ENCODE results near the gene ATAD3B.

Gene ATAD3B

GRCh38 chr1:1536019-1536937, 64.7 kb downstream of the ATAD3B start:
- no peak for DNase-seq

GRCh38 chr1:1536938-1537546, 65.5 kb downstream of the ATAD3B start:
- no peak for DNase-seq

- DNase-seq, result no peak
Observed at GRCh38 chr1:1537626-1538250, 66.2 kb downstream of the ATAD3B start.

GRCh38 chr1:1538334-1538733, 66.8 kb downstream of the ATAD3B start:
- DNase-seq, result no peak

GRCh38 chr1:1538989-1539309, 67.4 kb downstream of the ATAD3B start:
- no peak for DNase-seq

DNA sequence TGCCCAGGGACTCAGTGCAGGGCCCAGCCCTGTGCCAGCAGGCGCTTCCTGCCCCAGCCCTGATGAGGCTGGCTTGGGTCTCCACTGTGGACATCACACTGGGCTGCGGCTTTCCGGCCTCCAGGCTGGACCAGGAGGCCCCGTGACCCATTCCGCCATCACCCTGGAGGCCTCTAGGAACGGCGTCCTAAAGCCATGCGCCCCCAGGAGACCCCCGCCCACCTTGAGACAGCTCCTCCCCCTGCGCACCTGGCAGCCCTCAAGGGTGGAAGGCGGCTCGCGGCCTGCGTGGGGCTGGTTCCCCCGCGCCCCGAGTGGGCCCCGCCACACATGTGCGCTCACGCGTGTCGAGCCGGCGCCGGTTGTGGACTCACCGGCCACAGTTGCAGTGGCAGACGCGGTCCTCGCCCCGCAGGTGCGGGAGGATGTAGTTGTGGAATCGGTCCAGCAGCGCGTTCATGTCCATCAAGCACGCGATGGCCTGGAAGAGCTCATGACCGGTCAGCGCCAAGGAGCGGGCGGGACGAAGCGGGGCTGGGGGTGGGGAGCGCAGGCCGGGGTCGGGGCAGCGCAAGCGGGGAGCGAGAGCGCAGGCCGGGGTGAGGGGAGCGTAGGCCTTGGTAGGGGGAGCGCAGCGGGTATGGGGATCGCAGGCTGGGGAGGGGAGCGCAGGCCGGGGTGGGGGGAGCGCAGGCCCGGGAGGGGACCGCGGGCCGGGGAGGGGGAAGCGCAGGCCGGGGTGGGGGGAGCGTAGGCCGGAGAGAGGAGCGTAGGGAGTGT, 67.9 kb downstream of the ATAD3B start:
- no peak for DNase-seq

GRCh38 chr1:1540090-1540817, 68.7 kb downstream of the ATAD3B start, which contains the start of gene TMEM240:
TSS of gene TMEM240 (minus strand) at chr1:1540624. CDS start at chr1:1540346, 278 bp downstream.
- DNase-seq, result no peak

DNA sequence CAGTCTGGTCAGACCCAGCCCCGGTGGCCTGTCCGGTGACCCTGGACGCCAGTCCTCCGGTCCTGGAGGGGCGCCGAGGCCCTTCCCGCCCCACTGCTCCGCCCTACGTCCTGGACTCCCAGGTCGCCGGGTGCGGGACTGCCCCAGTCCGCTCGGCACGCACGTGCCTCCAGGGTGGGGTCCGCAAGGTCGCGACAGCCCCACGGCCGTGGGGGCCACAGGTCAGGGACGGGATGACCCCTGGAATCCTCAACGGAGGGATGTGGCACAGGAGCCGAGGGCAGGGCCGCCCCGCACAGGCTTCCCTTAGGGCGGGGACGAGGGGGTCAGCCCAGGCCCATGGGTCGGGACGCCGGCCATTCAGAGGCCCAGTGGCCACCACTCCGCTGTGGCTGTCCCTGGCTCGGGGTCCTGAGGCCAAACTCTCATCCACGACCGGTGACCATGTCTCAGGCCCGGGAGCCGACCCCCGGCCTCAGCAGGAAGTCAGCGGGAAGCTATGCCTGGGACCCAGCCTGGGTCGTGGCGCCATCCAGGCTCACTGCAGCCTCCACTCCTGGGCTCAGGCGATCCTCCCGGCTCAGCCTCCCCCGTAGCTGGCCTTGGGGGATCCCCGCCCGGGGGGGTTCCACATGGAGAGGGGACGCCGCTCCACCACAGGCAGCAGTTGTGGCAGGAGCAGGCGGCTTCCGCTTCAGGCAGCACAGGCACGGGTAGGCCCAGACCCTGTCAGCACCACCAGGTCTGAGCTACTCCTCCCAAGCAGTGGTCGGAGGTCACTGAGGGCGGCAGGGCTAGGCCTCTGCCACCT, 69.5 kb downstream of the ATAD3B start:
- DNase-seq, result no peak

DNA sequence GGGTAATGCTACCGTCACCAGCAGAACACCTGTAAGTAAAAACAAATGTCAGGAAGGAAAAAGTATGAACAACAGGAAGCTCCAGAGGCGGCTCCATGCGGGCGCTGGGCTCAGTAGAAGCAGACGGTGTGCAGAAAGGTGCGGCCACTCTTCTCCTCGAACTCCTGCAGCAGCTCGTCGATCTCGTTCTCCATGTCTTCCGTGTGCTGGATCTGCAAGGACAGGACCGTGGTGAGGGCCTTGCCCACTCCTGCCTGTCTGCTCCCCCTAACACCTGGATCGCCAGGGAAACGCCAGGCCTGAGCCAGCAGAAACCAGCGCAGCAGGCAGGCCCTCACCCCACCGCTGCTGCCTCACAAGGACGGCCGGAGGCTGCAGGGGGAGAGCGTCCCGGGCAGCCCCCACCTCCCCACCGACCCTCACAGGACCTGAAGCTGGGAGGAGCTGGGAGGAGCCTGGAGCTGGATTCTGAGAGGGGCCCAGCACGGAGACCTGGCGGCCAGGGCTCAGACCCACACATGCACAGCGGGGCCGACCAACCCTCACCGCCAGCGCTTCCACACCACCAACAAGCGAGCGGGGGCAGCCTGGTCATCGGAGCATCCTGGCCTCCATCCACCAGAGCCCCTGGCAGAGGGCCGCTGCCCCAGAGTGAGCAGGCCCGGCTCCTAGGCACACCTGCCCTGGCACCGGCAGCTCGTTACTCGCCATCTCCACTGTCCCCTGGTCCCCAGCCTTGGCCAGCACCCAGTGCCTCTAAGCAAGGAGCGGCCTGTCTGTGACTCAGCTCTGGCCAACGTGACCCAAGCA, 70.6 kb downstream of the ATAD3B start:
- DNase-seq, result no peak

GRCh38 chr1:1542766-1543705, 71.5 kb downstream of the ATAD3B start:
- DNase-seq, result no peak

GRCh38 chr1:1543706-1544099, 72.1 kb downstream of the ATAD3B start:
- DNase-seq, result no peak

- no peak for DNase-seq
Observed at GRCh38 chr1:1544544-1544943, 73.0 kb downstream of the ATAD3B start.

Measured in NCI-H1417 treated with DMSO at 0.1 percent for 48 hours (cell line).